Chondrocyte (in vitro differentiated cells): ENCODE results near the gene EME1. TPM values are rescaled to one million over a fixed set of nuclear protein-coding genes. Genes with fewer than 3 reads are reported as not detected.
"Not testable (repeated sequence)": the region's sequence is repeated elsewhere in the genome, so short reads cannot be mapped to it uniquely, and the experiment has no call there.

Source experiments
- DNase-seq: peaks from one replicate; pipeline ENCODE4 v3.0.0; 2021; ENCODE audit warnings: mixed read lengths, low spot score
- H3K27ac Mint-ChIP-seq: one replicate; pipeline ENCODE4 v1.8.0; 2021; ENCODE audit warnings: mild to moderate bottlenecking, moderate library complexity, mixed read lengths; ENCODE audit not compliant: unreplicated experiment
- H3K27me3 Mint-ChIP-seq: 2 replicates; pipeline ENCODE4 v1.8.0; 2021; ENCODE audit warnings: low read depth, mixed read lengths
- H3K36me3 Mint-ChIP-seq: 2 replicates; pipeline ENCODE4 v1.8.0; 2021; ENCODE audit warnings: low read depth, mixed read lengths
- H3K4me1 Mint-ChIP-seq: 2 replicates; pipeline ENCODE4 v1.8.0; 2021; ENCODE audit warnings: low read depth, mild to moderate bottlenecking, mixed read lengths
- H3K4me3 Mint-ChIP-seq: one replicate; pipeline ENCODE4 v1.8.0; 2021; ENCODE audit warnings: mild to moderate bottlenecking, moderate library complexity, mixed read lengths; ENCODE audit not compliant: unreplicated experiment
- H3K9me3 Mint-ChIP-seq: 2 replicates; pipeline ENCODE4 v1.8.0; 2021; ENCODE audit warnings: low read depth, mixed read lengths
- total RNA-seq: library from RNA; stranded (reverse); gene quantifications from 3 replicates; pipeline ENCODE4 v1.2.1, GENCODE V29; 2021
- TF ChIP-seq, protein P1 (sequence below): fragments of 200-600 bp; sonication (generic); IDR thresholded peaks from 2 replicates; pipeline ENCODE4 v1.5.0; 2021; ENCODE audit warnings: antibody characterized with exemption, mild to moderate bottlenecking, moderate library complexity

Gene EME1
- total RNA-seq, 1 donor from 2014 or later = 1.9 TPM

- not testable (repeated sequence) for H3K4me3 Mint-ChIP-seq, H3K27ac Mint-ChIP-seq, H3K9me3 Mint-ChIP-seq, H3K4me1 Mint-ChIP-seq, DNase-seq, H3K36me3 Mint-ChIP-seq
- H3K27me3 Mint-ChIP-seq = peaks cover 19% of the 10 kb centered on the region
Observed at GRCh38 chr17:50405351-50405750, 32.3 kb downstream of the EME1 start.

- Mint-ChIP-seq H3K4me3 (no peak overlapping the region), H3K4me1 (no peaks in the 10 kb centered on the region), H3K27ac (no peak overlapping the region), H3K9me3 (no peaks in the 10 kb centered on the region), H3K36me3 (no peaks in the 10 kb centered on the region), H3K27me3 (peaks cover 19% of the 10 kb centered on the region)
- TF ChIP-seq, protein P1, sequence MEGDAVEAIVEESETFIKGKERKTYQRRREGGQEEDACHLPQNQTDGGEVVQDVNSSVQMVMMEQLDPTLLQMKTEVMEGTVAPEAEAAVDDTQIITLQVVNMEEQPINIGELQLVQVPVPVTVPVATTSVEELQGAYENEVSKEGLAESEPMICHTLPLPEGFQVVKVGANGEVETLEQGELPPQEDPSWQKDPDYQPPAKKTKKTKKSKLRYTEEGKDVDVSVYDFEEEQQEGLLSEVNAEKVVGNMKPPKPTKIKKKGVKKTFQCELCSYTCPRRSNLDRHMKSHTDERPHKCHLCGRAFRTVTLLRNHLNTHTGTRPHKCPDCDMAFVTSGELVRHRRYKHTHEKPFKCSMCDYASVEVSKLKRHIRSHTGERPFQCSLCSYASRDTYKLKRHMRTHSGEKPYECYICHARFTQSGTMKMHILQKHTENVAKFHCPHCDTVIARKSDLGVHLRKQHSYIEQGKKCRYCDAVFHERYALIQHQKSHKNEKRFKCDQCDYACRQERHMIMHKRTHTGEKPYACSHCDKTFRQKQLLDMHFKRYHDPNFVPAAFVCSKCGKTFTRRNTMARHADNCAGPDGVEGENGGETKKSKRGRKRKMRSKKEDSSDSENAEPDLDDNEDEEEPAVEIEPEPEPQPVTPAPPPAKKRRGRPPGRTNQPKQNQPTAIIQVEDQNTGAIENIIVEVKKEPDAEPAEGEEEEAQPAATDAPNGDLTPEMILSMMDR = no peak
- no peak for DNase-seq
Observed at GRCh38 chr17:50406578-50406977, 33.5 kb downstream of the EME1 start.

DNA sequence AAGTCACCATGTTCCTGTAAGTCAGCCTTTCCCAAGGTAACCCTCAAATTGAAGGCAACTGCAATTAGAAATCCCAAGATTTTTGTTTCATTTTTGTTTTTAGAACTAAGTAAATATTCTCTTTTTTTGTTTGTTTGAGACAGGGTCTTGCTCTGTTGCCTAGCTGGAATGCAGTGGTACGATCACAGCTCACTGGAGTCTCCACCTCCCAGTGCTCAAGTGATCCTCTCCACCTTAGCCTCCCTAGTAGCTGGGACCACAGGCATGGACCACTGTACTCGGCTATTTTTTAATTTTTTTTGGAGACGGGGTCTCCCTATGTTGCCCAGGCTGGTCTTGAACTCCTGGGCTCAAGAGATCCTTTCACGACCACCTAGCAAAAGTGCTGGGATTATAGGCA is 34.9 kb downstream of the EME1 start:
- DNase-seq = no peak
- TF ChIP-seq, protein P1 = no peak
- H3K27ac Mint-ChIP-seq = no peak overlapping the region

DNA sequence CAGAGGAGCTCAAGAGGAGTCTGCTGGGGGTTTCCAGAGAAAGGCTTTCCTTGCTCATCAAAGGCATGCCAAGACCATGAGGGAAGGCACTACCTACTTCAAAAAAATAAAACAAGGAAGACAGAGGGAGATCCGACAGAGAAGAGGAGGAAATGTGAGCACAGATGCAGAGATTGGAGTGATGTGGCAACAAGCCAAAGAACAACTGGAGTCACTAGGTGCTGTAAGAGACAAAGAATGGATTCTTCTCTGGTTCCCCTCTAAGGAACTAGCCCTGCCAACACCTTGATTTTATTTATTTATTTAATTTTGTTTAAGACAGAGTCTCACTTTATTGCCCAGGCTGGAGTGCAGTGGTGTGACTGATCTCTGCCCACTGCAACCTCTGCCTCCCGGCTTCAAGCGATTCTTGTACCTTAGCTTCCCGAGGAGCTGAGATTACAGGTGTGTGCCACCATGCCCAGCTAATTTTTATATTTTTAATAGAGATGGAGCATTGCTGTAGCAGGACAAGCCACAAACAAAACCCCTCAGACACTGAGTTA is 39.2 kb downstream of the EME1 start:
- Mint-ChIP-seq H3K27me3 (no peaks in the 10 kb centered on the region), H3K4me1 (no peaks in the 10 kb centered on the region), H3K4me3 (no peak overlapping the region), H3K9me3 (no peaks in the 10 kb centered on the region), H3K27ac (no peak overlapping the region), H3K36me3 (no peaks in the 10 kb centered on the region)
- TF ChIP-seq, protein P1 = no peak
- DNase-seq = no peak

More for the DNA sequence above, 34.9 kb downstream of the EME1 start:
- Mint-ChIP-seq H3K36me3 (no peaks in the 10 kb centered on the region), H3K27me3 (peaks cover 19% of the 10 kb centered on the region), H3K9me3 (no peaks in the 10 kb centered on the region), H3K4me3 (no peak overlapping the region), H3K4me1 (no peaks in the 10 kb centered on the region)

DNA sequence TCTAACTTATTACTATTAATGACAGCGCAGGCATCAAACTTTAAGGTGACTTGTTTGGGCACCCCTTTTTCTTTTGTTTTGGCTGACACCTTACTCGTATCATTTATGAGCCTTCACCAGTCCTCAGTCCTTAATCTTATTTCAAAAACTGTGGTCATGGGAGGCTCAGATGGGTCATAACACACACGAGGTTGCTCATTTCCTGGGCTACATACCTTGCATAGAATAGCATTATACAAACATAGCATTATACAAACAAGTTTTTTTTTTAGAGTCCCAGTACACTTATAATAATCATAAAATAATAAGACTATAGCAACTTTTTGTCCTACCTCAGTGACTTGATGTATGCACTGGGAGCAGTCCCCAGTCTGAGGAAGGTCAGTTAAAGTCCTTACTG is 41.8 kb downstream of the EME1 start:
- TF ChIP-seq, protein P1 = no peak
- Mint-ChIP-seq H3K27me3 (peaks cover 3% of the 10 kb centered on the region), H3K27ac (no peak overlapping the region), H3K4me3 (no peak overlapping the region), H3K4me1 (no peaks in the 10 kb centered on the region), H3K36me3 (no peaks in the 10 kb centered on the region), H3K9me3 (no peaks in the 10 kb centered on the region)
- DNase-seq = no peak

DNA sequence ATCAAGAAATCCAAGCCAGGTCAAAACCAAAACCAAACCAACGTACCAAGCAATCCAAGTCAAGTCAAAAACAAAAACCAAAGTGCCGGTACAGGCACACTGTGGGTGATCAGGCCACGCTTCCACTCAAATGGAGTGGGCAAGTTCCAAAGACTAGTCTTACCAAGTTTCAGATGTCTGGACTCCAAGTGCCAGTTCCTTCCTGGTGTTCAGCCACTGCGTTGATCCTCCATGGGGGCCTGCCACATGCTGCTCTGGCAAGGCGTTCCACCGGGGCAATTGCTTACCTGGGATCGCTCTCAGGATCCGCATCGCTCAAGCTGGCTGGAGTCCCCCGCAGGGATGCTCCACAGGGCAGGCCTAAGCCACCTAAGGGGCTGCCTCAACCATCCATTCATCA is 46.5 kb downstream of the EME1 start:
- not testable (repeated sequence) for H3K9me3 Mint-ChIP-seq, H3K27ac Mint-ChIP-seq, H3K27me3 Mint-ChIP-seq, H3K36me3 Mint-ChIP-seq, DNase-seq, H3K4me3 Mint-ChIP-seq
- peaks cover 20% of the 10 kb centered on the region for H3K4me1 Mint-ChIP-seq
